ENCODE measurements around the gene NKAIN2.

Gene NKAIN2

GRCh38 chr6:124748778-124749177 is 945.1 kb downstream of the NKAIN2 start:
- no peaks in the 10 kb centered on the region for H3K79me1 ChIP-seq (ENCODE audit: low read depth, low read length)
- no CpG with 5 or more reads among the region's 2 CpGs for WGBS, 2 donors (ENCODE audit: extremely low coverage in 2 of 2, insufficient read length in 2 of 2, insufficient replicate concordance in 1 of 2)
- DNase-seq (ENCODE audit: low spot score) = no peak

GRCh38 chr6:124753001-124753400 is 949.3 kb downstream of the NKAIN2 start:
- no peaks in the 10 kb centered on the region for H3K9me3 ChIP-seq (replicated peaks in 1 of 2; ENCODE audit: control insufficient read depth in 2 of 2, insufficient read depth in 1 of 2, low read depth in 1 of 2, low read length in 2 of 2)
- H3K4me3 ChIP-seq (ENCODE audit: low read length in 2 of 2) = no peak overlapping the region
- H2BK5ac ChIP-seq (ENCODE audit: low read length) = no peak overlapping the region
- H3K9ac ChIP-seq (ENCODE audit: low read depth, low read length, poor library complexity) = no peak overlapping the region
- H2AFZ ChIP-seq (ENCODE audit: low read length) = no peak overlapping the region
- no peak overlapping the region for H3K23ac ChIP-seq (ENCODE audit: low read depth, low read length, poor library complexity)
- H4K8ac ChIP-seq (ENCODE audit: low read depth, low read length) = no peak overlapping the region
- no peak overlapping the region for H3K4me2 ChIP-seq (ENCODE audit: insufficient read depth, low read length, poor library complexity, severe bottlenecking)
- H3K18ac ChIP-seq (ENCODE audit: low read length) = no peak overlapping the region
- H3K14ac ChIP-seq (ENCODE audit: low read length) = no peak overlapping the region
- H2AK5ac ChIP-seq (ENCODE audit: low read depth, low read length) = no peak overlapping the region
- H3K27ac ChIP-seq (replicated peaks; ENCODE audit: low read length) = no peak overlapping the region
- no peak overlapping the region for H2BK120ac ChIP-seq (ENCODE audit: low read depth, low read length)
- no peak overlapping the region for H2BK15ac ChIP-seq (ENCODE audit: low read length)
- no peaks in the 10 kb centered on the region for H3K79me1 ChIP-seq (ENCODE audit: low read depth, low read length)
- no peaks in the 10 kb centered on the region for H3K4me1 ChIP-seq (ENCODE audit: control insufficient read depth in 2 of 2, insufficient read depth in 1 of 2, low read depth in 1 of 2, low read length in 2 of 2)
- no peaks in the 10 kb centered on the region for H3K36me3 ChIP-seq (replicated peaks in 1 of 2; ENCODE audit: control insufficient read depth in 2 of 2, insufficient read depth in 2 of 2, low read length in 2 of 2)
- no peak overlapping the region for H2BK12ac ChIP-seq (ENCODE audit: low read length)
- H4K91ac ChIP-seq (ENCODE audit: low read depth, low read length, poor library complexity) = no peak overlapping the region
- no peak overlapping the region for H3K4ac ChIP-seq (ENCODE audit: low read length)
- no peak for DNase-seq (ENCODE audit: low spot score)
- WGBS, 2 donors (ENCODE audit: extremely low coverage in 2 of 2, insufficient read length in 2 of 2, insufficient replicate concordance in 1 of 2) = no CpG with 5 or more reads among the region's 1 CpG
- H3K27me3 ChIP-seq (ENCODE audit: control insufficient read depth in 3 of 3, insufficient read depth in 3 of 3, low read depth in 1 of 3, low read length in 3 of 3) = no peaks in the 10 kb centered on the region

More at GRCh38 chr6:124748778-124749177, 945.1 kb downstream of the NKAIN2 start:
- no peak overlapping the region for H2BK5ac ChIP-seq (ENCODE audit: low read length)
- H2BK12ac ChIP-seq (ENCODE audit: low read length) = no peak overlapping the region
- no peak overlapping the region for H2BK120ac ChIP-seq (ENCODE audit: low read depth, low read length)
- H3K36me3 ChIP-seq (replicated peaks in 1 of 2; ENCODE audit: control insufficient read depth in 2 of 2, insufficient read depth in 2 of 2, low read length in 2 of 2) = no peaks in the 10 kb centered on the region
- H3K27ac ChIP-seq (replicated peaks; ENCODE audit: low read length) = no peak overlapping the region
- H4K91ac ChIP-seq (ENCODE audit: low read depth, low read length, poor library complexity) = no peak overlapping the region
- H4K8ac ChIP-seq (ENCODE audit: low read depth, low read length) = no peak overlapping the region
- no peak overlapping the region for H2AFZ ChIP-seq (ENCODE audit: low read length)
- H2BK15ac ChIP-seq (ENCODE audit: low read length) = no peak overlapping the region
- H3K14ac ChIP-seq (ENCODE audit: low read length) = no peak overlapping the region
- no peak overlapping the region for H3K9ac ChIP-seq (ENCODE audit: low read depth, low read length, poor library complexity)
- H3K4me1 ChIP-seq (ENCODE audit: control insufficient read depth in 2 of 2, insufficient read depth in 1 of 2, low read depth in 1 of 2, low read length in 2 of 2) = no peaks in the 10 kb centered on the region
- no peak overlapping the region for H3K4me2 ChIP-seq (ENCODE audit: insufficient read depth, low read length, poor library complexity, severe bottlenecking)
- H3K4me3 ChIP-seq (ENCODE audit: low read length in 2 of 2) = no peak overlapping the region
- H2AK5ac ChIP-seq (ENCODE audit: low read depth, low read length) = no peak overlapping the region
- H3K4ac ChIP-seq (ENCODE audit: low read length) = no peak overlapping the region
- H3K23ac ChIP-seq (ENCODE audit: low read depth, low read length, poor library complexity) = no peak overlapping the region
- H3K9me3 ChIP-seq (replicated peaks in 1 of 2; ENCODE audit: control insufficient read depth in 2 of 2, insufficient read depth in 1 of 2, low read depth in 1 of 2, low read length in 2 of 2) = no peaks in the 10 kb centered on the region
- no peak overlapping the region for H3K18ac ChIP-seq (ENCODE audit: low read length)
- no peaks in the 10 kb centered on the region for H3K27me3 ChIP-seq (ENCODE audit: control insufficient read depth in 3 of 3, insufficient read depth in 3 of 3, low read depth in 1 of 3, low read length in 3 of 3)

GRCh38 chr6:124753562-124754105 is 950.0 kb downstream of the NKAIN2 start:
- Histone ChIP-seq H3K18ac (ENCODE audit: low read length) (no peak overlapping the region), H2AFZ (ENCODE audit: low read length) (no peak overlapping the region), H3K36me3 (replicated peaks in 1 of 2; ENCODE audit: control insufficient read depth in 2 of 2, insufficient read depth in 2 of 2, low read length in 2 of 2) (no peaks in the 10 kb centered on the region), H3K27me3 (ENCODE audit: control insufficient read depth in 3 of 3, insufficient read depth in 3 of 3, low read depth in 1 of 3, low read length in 3 of 3) (no peaks in the 10 kb centered on the region), H3K23ac (ENCODE audit: low read depth, low read length, poor library complexity) (no peak overlapping the region), H3K4ac (ENCODE audit: low read length) (no peak overlapping the region), H2BK12ac (ENCODE audit: low read length) (no peak overlapping the region), H3K79me1 (ENCODE audit: low read depth, low read length) (no peaks in the 10 kb centered on the region), H2BK15ac (ENCODE audit: low read length) (no peak overlapping the region), H3K9ac (ENCODE audit: low read depth, low read length, poor library complexity) (no peak overlapping the region), H2BK5ac (ENCODE audit: low read length) (no peak overlapping the region), H3K27ac (replicated peaks; ENCODE audit: low read length) (no peak overlapping the region), H2BK120ac (ENCODE audit: low read depth, low read length) (no peak overlapping the region), H3K14ac (ENCODE audit: low read length) (no peak overlapping the region), H3K4me3 (ENCODE audit: low read length in 2 of 2) (no peak overlapping the region), H4K91ac (ENCODE audit: low read depth, low read length, poor library complexity) (no peak overlapping the region), H4K8ac (ENCODE audit: low read depth, low read length) (no peak overlapping the region), H3K4me2 (ENCODE audit: insufficient read depth, low read length, poor library complexity, severe bottlenecking) (no peak overlapping the region), H2AK5ac (ENCODE audit: low read depth, low read length) (no peak overlapping the region), H3K9me3 (replicated peaks in 1 of 2; ENCODE audit: control insufficient read depth in 2 of 2, insufficient read depth in 1 of 2, low read depth in 1 of 2, low read length in 2 of 2) (no peaks in the 10 kb centered on the region), H3K4me1 (ENCODE audit: control insufficient read depth in 2 of 2, insufficient read depth in 1 of 2, low read depth in 1 of 2, low read length in 2 of 2) (no peaks in the 10 kb centered on the region)
- DNase-seq (ENCODE audit: low spot score) = no peak
- WGBS, 2 donors (ENCODE audit: extremely low coverage in 2 of 2, insufficient read length in 2 of 2, insufficient replicate concordance in 1 of 2) = no CpG with 5 or more reads among the region's 4 CpGs

DNA sequence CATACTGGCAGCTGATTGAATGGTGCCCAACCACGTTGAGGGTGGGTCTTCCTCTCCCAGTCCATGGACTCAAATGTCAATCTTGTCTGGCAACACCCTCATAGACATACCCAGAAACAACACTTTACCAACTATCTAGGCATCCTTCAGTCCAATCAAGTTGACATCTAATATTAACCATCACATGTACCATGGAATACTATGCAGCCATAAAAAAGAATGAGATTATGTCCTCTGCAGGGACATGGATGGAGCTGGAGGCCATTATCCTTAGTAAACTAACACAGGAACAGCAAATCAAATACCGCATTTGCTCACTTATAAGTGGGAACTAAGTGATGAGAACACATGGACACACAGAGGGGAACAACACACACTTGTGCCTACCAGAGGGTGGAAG is 951.7 kb downstream of the NKAIN2 start:
- Histone ChIP-seq H4K91ac (ENCODE audit: low read depth, low read length, poor library complexity) (no peak overlapping the region), H2BK15ac (ENCODE audit: low read length) (no peak overlapping the region), H2BK12ac (ENCODE audit: low read length) (no peak overlapping the region), H4K8ac (ENCODE audit: low read depth, low read length) (no peak overlapping the region), H3K9ac (ENCODE audit: low read depth, low read length, poor library complexity) (no peak overlapping the region), H3K27ac (replicated peaks; ENCODE audit: low read length) (no peak overlapping the region), H2BK5ac (ENCODE audit: low read length) (no peak overlapping the region), H3K79me1 (ENCODE audit: low read depth, low read length) (no peaks in the 10 kb centered on the region), H3K4me1 (ENCODE audit: control insufficient read depth in 2 of 2, insufficient read depth in 1 of 2, low read depth in 1 of 2, low read length in 2 of 2) (no peaks in the 10 kb centered on the region), H2BK120ac (ENCODE audit: low read depth, low read length) (no peak overlapping the region), H3K36me3 (replicated peaks in 1 of 2; ENCODE audit: control insufficient read depth in 2 of 2, insufficient read depth in 2 of 2, low read length in 2 of 2) (no peaks in the 10 kb centered on the region), H3K18ac (ENCODE audit: low read length) (no peak overlapping the region), H3K23ac (ENCODE audit: low read depth, low read length, poor library complexity) (no peak overlapping the region), H2AK5ac (ENCODE audit: low read depth, low read length) (no peak overlapping the region), H3K14ac (ENCODE audit: low read length) (no peak overlapping the region), H2AFZ (ENCODE audit: low read length) (no peak overlapping the region), H3K4me2 (ENCODE audit: insufficient read depth, low read length, poor library complexity, severe bottlenecking) (no peak overlapping the region), H3K4ac (ENCODE audit: low read length) (no peak overlapping the region), H3K4me3 (ENCODE audit: low read length in 2 of 2) (no peak overlapping the region), H3K9me3 (replicated peaks in 1 of 2; ENCODE audit: control insufficient read depth in 2 of 2, insufficient read depth in 1 of 2, low read depth in 1 of 2, low read length in 2 of 2) (no peaks in the 10 kb centered on the region), H3K27me3 (ENCODE audit: control insufficient read depth in 3 of 3, insufficient read depth in 3 of 3, low read depth in 1 of 3, low read length in 3 of 3) (no peaks in the 10 kb centered on the region)
- no CpG with 5 or more reads among the region's 2 CpGs for WGBS, 2 donors (ENCODE audit: extremely low coverage in 2 of 2, insufficient read length in 2 of 2, insufficient replicate concordance in 1 of 2)
- DNase-seq (ENCODE audit: low spot score) = no peak
